Stimulated activated CD8-positive, alpha-beta memory T cell treated with anti-CD3 and anti-CD28 coated beads, Interleukin-7, amount 100 ng/mL, for 4 hours (primary cell): ENCODE data around the gene FOXJ1.
A peak's percentile ranks its signal among the peaks of the same experiment; 100 is the strongest.

Experiments used
- DNase-seq, 2 donors: peaks; one replicate each; pipeline ENCODE4 v3.0.0-alpha.2; 2020; ENCODE audit warnings: low read depth in 2 of 2

FOXJ1 gene

DNA sequence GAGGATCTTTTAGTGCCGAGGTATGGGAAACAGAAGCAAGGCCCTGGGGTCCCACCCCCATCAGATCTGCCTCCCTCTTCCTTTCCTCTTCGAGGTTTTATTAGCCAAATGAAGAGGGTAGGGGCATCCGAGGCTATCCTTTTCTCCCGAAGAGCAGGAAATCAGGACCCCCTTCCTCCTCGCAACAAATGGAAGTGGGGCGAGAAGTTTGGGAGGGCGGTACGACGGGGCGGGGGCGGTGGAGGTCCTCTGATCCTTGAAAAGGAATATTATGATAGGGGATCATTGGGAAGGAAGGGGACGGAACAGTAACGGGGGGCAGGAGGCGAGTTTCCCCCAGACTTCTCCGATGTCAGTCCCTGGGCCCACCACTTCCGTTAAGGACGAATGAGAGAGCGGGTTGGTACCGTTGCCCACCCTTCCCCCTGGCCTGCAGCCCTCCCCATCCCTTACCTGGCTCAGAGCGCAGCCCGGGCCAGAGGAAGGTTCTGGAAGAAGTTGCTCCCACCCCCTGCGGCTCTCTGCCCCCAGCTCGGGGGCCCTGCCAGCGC, 309 bp downstream of the FOXJ1 start:
- no peak for DNase-seq

DNA sequence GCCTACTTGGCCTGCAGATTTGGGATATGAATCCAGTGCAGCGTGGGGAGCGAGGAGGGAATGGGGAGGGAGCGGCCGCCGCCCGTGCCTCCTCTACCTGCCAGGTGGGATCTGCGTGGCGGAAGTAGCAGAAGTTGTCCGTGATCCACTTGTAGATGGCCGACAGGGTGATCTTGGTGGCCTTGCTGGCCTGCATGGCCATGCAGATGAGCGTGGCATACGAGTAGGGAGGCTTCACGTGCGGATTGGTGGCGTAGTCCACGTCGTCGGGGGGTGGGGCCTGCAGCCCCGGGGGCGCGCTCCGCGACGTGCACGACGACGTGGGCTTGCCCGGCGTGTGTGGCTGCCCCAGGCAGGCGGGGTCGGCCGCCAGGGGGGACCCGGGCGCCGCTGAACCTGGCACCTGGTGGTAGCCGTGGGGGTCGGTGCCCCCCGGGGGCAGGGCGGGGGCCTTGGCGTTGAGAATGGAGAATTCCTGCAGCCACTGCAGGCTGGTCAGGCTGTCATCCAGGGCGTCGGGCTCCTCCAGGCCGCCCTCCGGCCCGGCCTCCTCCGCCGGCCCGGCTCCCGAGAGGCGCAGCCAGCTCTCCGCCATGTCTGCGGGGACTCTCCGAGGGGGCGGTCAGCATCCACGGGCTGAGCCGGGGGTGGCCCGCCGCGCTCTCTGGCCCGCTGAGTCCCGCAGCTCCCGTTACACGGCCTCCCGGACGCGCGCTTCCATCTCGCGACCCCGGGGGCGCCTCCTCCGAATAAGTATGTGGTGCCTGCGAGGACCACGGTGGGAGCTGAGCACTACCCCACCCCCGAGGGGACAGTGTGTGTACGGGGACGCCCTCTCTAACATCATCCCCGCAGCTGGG, 1.0 kb downstream of the FOXJ1 start:
- peak in 1 of 2 donors; percentile 56 for DNase-seq

DNA sequence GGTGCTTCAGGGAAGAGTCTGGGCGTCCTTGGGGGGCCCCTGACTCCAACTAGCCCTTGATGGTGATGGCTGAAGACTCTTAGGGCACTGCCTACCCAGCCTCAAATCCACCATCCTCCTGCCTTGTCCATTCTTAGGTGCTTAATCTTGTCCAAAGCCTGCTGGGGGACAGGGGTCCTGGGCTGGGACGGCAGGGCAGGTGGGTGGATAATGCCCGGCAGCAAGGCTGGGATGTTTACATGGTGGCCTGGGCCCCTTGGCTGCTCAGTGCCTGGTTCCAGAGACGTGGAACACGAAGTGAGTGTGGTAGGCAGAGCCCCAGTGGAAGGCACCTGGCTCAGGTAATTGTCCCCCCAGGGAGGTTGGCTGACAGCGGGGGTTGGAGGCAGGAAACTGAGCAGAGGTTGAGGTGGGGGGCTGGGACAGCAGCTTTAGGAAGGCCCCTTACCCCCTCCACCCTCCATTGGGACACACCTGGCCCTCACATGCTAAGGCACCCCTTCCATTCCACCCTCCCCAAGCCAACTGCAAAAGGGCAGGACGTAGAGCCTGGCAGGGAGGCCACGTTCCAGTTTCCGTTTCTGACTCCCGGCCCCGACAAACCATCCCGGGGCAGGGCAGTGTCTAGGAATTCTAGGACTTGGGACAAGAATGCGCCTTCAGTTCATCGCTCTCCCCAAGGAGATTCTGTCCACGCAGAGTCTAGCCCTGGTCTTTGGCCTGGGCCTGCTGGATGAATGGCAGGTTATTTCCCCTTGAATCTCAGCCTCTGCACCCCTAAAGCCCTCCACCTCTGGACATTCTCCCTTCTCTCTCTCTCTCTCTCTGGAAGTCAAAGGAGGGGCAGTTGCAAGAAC, 1.9 kb downstream of the FOXJ1 start:
- no peak for DNase-seq

DNA sequence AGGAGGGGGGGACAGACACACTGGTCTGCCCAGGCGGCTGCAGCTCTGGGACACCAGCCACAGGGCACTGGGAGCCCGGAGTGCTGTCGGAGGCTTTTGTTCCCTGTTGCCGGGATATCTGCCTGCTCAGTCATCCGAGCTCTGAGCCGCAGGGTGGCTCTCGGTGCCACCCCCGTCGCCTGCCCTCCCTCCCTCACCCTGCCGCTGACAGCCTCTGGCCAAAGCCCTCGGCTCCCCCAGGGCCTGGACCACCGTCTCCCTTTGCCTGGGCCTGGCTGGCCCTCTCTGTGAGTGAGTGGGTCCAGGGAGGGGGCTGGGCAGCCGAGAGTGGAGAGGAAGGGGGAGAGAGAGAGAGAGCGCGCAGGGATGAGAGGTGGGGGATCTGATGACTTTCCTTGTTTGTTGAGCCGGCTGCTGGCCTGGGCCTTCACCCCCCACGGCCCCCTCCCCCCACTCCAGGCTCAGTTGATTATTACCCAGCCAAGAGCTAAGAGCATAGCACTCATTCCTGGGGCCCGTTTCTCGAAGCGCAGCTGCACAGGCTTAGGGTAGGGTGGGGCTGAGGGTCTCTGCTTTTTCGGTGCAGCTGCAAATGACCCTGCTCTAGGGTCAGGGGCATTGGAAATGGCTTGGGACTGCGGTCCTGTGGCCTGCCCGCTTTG, 2.7 kb downstream of the FOXJ1 start:
- DNase-seq: no peak

DNA sequence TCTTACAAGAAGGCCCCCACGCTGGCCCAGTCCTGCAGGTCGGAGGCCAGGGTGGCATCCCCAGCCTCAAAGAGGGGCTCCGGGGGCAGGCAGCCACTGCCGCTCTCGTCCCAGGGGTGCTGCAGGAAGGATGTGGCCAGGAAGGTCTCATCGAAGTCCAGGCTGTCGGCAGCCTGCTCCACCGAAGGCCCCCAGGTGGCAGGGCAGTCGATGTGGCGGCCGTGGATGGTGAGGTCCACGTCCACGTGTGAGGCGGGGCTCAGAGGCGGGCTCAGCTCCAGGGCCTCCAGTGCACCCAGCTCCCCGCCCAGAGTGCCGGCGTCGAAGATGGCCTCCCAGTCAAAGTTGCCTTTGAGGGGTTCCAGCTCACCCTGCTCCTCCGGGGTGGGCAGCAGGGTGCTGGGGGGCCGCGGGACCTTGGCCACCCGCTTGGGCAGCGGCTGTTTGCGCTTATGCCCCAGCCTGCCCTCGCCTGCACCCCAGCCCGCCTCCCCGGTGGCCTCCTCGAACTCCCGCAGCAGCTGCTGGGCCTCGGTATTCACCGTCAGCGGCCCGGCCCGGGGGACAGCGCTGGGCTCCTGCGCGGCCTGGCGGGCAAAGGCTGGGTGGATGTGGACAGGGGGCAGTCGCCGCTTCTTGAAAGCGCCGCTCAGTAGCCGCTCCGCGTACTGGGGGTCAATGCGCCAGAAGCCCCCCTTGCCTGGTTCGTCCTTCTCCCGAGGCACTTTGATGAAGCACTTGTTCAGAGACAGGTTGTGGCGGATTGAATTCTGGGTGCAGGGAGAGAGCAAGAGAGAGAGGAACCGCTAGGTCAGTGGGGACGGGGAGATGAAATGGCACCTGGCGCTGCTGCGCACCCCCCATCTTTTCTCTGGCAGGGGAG, 3.5 kb downstream of the FOXJ1 start:
- DNase-seq: no peak

DNA sequence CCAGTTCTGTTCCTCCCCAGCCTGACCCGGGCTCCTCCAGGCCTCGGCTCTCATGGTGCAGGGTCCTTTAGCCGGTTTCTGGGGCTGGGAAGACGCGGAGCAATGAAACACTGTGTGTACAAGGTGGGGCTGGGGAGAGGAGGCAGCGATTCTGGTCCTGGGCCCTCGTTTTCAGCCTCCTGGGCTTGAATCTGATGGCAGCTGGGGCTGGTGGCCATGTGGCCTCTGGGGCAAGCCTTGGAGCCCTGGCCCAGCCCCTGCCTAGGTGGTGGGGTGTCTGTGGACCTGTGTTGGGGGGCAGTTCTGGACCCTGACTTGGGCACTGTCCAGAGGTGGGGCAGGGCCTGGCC, 4.1 kb downstream of the FOXJ1 start:
- DNase-seq: no peak

DNA sequence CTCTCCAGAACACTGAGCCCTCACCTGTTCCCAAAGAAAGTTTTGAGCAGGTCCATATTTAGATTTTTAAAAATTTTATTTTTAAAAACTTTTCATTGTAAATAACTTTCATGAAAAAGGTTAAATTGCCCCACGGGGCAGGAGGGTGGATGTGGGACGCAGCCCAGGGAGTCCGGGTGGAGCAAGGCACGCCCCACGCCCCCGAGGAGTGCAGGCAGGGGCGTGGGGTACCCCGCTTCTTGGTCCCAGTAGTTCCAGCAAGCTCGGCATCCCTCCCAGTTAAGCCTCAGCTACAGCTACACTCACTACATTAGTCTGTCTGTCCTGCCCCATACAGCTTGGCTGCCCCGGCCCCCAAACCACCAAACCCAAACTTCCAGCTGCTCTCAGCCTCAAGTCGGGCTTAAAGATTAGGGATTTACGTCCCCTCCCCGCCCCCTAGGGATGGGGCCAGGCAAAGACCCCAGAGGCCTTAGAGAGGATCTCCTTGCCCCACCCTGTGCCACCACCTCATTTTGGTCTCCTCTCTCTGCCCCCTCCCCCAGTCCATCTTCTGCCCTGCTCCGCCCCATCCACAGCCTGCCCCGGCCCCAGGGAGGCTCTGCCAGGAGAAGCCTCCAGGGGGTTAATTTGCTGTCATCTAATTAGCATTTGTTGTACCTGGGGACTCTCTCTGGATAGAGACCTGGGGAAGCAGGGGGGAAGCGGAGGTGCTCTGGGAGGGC, 4.6 kb downstream of the FOXJ1 start:
- DNase-seq: no peak

DNA sequence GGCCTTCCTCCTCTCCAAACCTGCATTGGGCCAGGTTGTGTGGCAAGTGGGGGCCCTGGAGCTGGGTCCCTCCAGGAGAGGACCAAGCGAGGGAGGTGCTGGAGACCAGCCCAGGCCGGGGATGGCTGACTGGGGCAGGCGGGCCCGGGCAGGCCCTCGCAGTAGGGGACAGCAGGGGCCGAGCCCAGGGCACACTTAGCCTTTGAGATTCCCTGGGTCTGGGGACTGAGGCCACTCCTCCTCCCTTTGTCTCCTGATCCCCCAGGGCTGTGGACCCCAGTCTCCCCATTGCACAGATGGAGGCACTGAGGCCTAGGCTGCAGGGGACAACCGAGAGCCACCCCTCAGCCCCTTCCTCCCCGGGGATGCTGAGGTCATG, 5.2 kb downstream of the FOXJ1 start:
- DNase-seq: no peak

DNA sequence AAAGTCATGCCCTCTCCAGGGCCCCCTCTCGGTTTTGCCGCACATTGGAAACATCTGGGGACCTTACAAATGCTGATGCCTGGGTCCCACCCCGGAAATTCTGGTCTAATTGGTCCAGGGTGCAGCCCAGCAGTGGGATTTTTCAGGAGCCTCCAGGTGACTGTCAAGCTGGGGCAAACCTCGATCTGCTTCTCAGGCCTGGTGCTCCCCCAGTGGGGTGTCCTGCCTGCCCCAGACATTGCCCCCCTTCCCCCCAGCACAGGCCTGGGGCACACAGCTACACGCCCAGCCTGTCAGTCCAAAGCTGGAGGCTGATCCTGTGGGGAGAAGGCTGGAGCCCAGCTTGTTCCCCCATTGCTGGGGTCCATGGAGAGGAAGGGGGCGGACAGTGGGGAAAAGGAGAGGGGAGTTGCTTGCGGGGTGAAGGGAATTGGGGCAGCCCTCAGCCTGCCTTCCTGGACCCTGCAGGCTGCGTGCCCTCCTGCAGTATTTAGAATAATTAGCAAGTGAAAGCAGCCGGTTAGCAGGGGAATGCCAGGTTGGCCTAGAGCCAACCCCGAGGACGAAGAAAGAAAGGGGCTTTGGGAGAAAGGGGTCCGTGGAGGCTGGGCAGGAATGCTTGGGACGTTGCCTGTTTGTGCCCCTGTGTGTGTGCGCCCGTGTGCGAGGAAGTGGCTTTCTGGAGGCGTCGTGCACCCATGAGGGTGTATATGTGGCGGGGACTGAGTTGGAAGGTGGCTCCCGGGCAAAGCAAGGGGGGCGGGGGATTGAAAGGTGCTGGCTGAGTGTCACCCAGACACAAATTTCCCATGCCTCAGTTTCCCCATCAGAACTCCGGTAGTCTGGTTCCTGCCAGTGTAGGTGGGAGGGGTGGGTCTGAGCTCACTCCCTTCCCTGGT, 5.9 kb downstream of the FOXJ1 start:
- no peak for DNase-seq

DNA sequence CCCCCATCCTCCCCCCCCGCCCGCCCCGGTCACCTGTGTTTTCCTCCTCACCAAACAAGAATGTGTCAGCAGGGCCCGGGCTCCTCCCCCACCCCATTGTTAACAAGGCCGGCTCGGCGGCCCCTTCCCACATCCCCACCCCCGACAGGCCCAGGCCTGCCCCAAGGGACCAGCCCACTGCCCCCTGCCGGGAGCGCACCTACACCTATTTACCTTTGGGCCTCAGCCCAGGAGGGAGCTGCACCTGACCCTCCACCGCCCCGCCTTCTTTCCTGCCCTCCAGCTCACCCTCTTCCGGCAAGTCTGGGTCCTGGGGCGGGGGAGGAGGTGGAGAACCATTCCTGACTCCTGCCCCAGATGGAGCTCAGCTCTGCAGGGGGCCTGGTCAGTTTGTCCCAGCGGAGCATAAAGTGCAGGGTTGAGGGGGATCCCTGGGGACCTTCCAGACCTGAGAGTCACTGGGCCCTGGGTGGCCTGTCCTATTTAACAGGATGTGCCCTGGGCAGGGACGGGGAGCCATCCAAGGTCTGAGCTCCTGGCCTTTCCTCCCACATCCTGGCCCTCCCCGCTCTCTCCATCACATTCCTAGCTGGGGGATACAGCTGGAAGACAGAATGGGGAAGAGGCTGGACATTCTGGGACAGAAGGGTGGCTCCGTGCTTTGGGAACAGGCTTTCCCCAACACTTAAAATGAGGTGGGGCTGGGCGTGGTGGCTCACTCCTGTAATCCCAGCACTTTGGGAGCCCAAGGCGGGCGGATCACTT, 8.3 kb downstream of the FOXJ1 start:
- no peak for DNase-seq

DNA sequence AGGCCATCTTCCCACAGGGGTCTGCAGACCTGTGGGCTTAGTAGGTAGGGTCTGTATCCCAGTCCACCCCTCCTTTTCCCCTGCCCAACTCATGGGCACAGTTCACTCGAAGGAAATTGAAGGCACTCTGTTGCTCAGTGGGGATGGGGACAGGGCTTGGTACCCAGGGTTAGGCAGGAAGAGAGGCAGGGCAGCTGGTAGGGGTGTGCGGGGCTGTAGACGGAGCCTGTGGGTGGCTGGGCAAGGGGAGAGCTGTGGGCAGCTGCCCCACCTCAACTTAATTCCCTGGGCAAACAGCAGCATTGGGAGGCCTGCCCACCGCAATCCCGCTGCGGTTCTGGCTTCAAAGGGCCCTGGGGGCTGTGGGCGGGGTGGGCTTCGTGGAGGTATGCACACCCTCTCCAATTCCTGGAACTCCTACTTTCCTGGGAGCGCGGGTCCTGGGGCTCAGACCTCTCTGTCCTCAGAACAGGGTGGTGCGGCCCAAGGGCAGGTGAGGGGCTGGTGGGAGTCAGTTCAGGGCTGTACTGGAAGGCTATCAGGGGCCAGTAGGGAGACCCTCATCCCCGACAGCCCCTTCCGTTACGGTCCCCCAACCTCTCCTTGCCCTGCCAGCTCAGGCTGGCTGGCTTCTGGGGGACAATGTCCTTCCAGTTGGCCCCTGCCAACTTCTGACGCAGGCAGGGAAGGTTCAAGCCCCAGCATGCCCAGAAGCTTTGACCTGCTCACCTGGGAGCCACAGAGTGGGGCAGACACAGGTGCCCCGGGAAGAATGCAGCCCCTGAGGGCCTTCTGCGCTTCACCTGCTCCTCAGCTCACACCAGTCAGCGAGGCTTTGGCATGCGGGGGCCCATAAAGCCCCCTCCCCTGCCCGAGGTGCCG, 9.1 kb downstream of the FOXJ1 start:
- no peak for DNase-seq

DNA sequence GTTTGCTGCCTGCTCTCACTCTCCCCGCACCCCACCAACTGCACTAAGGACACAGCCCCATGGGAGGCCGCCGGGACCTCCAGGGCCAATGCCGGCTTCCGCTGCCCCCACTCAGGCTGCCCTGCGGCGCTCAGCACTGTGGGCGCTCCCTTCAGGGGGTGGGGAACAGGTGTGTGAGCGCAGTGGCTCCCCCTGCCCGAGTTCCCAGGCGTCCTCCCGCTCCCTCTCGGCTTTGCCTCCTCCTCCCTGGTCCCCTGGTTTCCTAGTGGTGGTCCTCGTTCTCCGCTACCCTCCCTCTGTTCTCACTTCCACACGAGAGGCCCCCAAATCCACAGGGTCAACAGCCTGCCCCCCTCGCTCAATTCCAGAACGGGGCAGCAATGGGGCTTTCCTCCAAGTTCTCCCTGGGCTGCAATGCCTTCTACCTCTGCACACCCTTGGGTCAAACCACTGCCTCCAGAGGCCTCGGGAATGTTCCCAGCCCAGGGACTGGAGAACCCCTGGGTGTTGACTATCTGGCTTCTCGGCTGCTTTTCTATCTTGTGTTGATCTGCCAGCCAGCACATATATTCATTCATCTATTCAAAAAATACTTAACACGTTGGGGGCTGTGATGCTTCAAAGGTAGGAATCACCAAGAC, 9.9 kb downstream of the FOXJ1 start:
- no peak for DNase-seq

DNA sequence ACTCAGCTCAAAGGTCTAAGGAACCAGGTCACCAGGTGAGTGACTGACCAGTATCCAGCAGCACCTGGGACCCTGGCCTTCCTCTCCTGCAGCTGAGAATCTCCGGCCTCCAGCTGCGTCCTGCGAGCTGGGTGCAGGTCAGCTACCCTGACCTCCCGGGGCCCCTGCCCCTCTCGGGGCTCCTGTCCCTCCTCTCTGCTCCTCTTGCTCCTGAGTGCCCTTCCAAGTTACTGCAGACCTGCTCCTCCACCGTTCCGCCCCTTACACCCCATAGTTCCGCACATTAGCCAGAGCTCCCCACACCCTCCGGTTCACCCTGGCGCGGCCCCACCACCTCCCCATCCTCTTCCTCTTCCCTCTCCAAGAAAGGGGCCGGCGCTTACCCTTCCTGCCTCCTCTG, 10.6 kb downstream of the FOXJ1 start:
- DNase-seq: no peak

DNA sequence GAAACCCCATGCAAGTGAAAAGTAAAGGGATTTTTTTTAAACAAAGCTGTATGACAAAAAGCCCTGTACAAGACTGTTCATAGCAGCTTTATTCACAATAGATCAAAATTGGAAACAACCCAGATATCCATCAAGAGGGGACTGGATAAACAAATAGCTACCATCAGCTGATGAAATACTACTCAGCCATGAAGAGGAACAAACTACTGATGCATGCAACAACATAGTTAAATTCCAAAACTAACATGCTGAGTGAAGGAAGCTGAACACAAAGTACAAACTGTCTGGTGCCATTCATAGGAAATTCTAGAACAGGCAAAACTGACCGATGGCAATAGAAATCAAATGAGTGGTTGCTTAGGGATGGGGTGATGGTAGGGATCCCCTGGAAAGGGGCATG, 15.1 kb downstream of the FOXJ1 start:
- DNase-seq: no peak

DNA sequence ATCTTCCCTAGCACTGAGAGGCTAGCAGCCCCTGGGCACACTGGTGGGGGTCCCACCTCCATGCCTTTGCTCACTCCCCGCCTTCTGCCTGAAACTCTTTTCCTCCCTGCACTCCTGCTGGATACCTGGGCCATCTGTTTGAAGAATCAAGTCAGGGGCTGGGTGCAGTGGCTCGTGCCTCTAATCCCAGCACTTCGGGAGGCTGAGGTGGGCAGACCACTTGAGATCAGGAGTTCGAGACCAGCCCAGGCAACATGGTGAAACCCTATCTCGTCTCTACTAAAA, 15.7 kb downstream of the FOXJ1 start:
- DNase-seq: no peak

DNA sequence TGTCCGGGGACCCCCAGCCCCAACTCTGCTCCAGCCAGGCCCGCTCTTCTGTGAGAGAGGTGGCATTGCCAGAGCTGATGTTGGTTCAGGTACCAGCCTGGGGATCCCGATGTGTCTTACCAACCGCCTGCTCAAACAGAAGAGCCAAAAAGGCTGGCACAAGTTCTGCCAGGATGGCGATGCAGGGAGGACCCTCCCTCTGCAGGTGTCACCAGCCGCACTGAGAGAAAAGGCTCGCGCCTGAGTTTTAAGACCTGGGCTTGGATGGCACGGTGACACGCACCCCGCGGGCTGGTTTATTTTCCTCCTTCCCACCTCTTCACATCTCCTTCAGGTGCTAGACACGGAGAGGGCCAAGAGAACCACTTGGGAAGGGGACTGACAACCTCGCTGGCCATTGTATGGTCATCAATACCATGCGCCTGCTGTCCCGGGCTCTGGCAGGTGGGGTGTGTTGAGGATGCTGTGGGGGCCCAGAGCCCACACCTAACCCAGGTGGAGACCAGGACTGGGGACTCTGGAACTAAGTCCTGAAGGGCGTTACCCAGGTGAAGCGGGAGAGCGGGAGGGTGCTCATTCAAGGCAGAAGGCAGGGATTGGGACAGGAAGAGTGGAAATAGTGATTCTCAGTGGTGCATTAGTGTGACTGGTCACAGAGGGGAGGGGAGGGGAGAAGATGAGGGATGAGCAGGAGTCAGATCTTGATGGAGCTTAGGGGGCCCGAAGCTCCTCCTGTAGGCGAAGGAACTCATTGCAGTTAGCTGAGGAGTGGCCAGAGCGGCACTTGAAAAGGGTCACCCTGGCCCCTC, 16.3 kb downstream of the FOXJ1 start:
- no peak for DNase-seq
